Embryonic facial prominence (tissue), 1 donor: ENCODE results near the gene FOXD3.

Experiments used
- DNase-seq: peaks from one replicate; pipeline ENCODE4 v3.0.0-alpha.2; 2016; ENCODE audit errors: extremely low spot score

FOXD3 gene

DNA sequence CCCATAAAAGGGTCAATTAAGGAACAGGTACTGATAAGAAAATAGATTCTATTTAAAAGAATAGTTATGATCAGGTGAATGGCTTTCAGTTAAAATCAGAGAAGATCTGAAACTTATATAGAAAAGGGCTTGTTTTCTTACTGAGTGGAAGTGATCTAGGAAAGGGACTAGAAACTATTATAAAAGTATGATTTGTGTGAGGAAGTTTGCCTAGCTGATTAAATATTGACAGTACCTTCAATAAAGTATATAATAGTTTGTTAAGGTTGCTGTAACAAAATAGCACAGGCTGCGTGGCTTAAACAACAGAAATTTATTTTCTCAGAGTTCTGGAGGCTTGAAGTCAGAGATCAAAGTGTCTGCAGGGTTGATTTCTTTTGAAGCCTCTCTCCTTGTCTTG is 39.7 kb downstream of the FOXD3 start:
- DNase-seq = no peak

DNA sequence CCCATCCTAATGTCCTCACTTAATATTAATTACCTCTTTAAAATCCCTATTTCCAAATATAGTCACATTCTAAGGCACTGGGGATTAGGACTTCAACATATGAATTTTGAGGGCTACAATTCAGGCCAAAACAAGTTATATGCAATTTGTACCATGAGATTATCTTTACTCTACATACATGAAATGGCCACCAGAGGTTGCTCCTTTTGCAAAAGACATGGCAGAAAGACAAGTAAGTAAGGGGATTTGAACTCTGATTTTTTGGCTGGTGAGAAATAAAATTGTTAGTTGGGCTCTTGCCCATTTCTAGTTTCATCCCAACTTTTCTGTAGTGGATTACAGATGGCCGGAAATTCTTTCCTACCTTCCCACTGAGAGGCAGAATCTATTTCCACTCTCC is 40.2 kb downstream of the FOXD3 start:
- no peak for DNase-seq

DNA sequence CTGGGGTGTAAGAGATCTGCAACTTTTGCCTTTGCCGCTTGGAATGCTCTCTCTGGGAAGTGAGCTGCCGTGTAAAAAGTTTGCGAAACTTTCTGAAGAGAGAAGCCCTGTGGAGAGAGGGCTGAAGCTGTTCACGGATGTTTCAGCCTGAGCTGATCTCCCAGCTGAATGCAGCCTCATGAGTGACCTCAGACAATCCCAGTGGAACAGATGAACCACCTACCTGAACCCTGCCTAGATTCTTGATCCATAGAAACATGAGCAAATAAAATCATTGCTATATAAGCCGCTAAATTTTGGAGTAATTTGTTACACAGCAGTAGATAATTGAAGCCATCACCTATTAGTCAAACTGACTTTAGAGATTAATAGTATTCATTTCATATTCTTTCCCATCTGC is 40.6 kb downstream of the FOXD3 start:
- DNase-seq = no peak

DNA sequence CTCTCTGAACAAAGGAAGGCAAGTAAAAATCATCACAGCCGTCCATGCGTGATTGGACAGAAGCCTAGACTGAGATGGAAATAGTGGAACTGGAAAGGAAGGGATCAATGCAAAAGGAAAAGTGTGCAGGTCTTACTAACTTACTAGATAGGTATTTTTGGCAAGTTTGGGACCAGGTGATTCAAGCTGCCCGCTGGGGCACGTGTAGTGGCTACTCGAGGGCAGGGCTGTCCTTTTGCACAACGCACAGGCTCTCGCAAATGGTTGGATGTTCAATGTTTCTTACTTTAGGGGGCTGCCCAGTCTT is 44.5 kb downstream of the FOXD3 start:
- DNase-seq = no peak

DNA sequence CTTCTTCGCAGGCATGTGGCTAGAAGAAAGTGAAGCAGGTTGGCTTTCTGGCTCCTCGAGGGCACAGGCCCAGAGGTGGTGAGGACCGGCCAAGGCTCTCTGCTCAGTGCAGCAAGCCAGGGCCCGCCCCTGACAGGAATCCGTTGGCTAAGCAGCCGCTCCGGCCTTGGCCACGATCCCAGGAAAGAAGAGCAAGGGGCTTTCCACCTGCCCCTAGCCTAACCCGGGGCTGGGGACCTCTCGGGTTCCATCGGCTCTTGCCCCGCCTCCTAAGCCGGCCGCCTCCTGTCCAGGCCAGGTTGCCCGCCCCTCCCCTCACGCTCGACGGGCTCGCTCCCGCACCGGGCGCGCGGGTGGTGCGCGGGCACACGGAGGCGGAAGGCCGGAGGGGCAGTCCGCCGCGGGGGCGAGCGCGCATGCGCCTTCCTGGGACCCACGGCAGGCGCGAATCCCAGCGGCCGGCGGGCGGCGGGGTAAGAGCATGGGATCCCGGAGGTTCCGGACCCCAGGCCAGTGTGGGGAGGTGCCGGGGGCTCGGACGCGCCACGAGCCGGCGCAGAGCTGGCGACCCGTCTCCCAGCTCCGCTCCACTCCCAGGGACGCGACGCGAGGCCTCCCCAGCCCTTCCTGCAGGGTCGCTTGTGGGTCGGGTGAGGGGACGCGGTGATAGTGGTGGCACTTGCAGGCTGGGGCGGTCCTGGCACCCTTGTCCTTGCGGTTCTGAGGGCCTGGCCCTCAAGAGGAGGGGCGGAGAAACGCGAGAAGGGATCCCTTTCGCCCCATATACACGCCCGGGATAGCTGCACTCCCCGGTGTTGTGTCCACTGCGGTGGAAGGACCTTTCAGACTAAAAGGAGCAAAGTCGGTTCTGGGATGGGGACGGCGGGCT is 45.1 kb downstream of the FOXD3 start, which contains the start of gene ALG6:
Gene ALG6 (plus strand): TSS at position 413 of the 889 bp plus-strand sequence. CDS start 3,351 bp downstream, outside the sequence.
- DNase-seq = peak; percentile 74

DNA sequence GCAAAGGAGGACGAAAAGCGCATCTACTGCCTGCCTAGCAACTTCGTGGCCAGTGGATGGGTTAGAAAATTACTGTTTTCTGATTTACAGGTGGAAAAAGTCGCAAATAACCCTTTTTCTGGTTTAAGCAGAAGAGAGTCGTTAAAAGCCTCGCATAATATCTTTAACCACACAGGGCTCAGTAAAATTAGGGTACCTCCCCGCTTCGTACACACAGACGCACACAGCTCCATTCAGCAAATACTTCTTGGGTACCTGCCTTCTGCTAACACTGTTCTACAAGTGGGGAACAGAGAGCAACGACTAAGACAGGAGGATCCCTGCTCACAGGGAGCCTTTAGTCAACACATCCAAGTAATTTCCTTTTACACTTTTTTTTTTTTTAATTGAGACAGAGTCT is 45.8 kb downstream of the FOXD3 start:
- DNase-seq = no peak
